GM23248 (cell line): ENCODE data around the gene MINDY4. TPM values are rescaled to one million over a fixed set of nuclear protein-coding genes. Genes with fewer than 3 reads are reported as not detected.
"Not testable (repeated sequence)": the region's sequence is repeated elsewhere in the genome, so short reads cannot be mapped to it uniquely, and the experiment has no call there.

Experiments
- DNase-seq: peaks from one replicate; pipeline ENCODE4 v3.0.0-alpha.2; 2015
- H2AFZ ChIP-seq: fragments of 200-600 bp; sonication (generic); 2 replicates; pipeline ENCODE4 v1.6.1; 2016; ENCODE audit warnings: antibody characterized with exemption
- H3F3A ChIP-seq: fragments of 200-600 bp; sonication (generic); 2 replicates; pipeline ENCODE4 v1.6.1; 2016; ENCODE audit warnings: mild to moderate bottlenecking, antibody characterized with exemption, mixed run types; ENCODE audit not compliant: insufficient read depth
- H3K27ac ChIP-seq: fragments of 200-600 bp; sonication (generic); 2 replicates; pipeline ENCODE4 v1.5.1; 2016; ENCODE audit warnings: mild to moderate bottlenecking
- H3K27me3 ChIP-seq: fragments of 200-600 bp; sonication (generic); replicated peaks from 2 replicates; pipeline ENCODE4 v1.6.1; 2016; ENCODE audit warnings: mild to moderate bottlenecking; ENCODE audit not compliant: insufficient read depth
- H3K36me3 ChIP-seq: fragments of 200-600 bp; sonication (generic); 2 replicates; pipeline ENCODE4 v1.6.1; 2016; ENCODE audit warnings: low read depth, mild to moderate bottlenecking
- H3K4me1 ChIP-seq: fragments of 200-600 bp; sonication (generic); 2 replicates; pipeline ENCODE4 v1.6.1; 2016; ENCODE audit warnings: mild to moderate bottlenecking; ENCODE audit not compliant: insufficient read depth
- H3K4me2 ChIP-seq: fragments of 200-600 bp; sonication (generic); one replicate; pipeline ENCODE4 v1.6.1; 2016; ENCODE audit warnings: mild to moderate bottlenecking; ENCODE audit not compliant: unreplicated experiment
- H3K4me3 ChIP-seq: fragments of 200-600 bp; sonication (generic); 2 replicates; pipeline ENCODE4 v1.5.1; 2016; ENCODE audit warnings: mild to moderate bottlenecking
- H3K79me2 ChIP-seq: fragments of 200-600 bp; sonication (generic); 2 replicates; pipeline ENCODE4 v1.6.1; 2016; ENCODE audit warnings: mild to moderate bottlenecking; ENCODE audit not compliant: insufficient read depth
- H3K9ac ChIP-seq: fragments of 200-600 bp; sonication (generic); 2 replicates; pipeline ENCODE4 v1.6.1; 2016; ENCODE audit warnings: mild to moderate bottlenecking
- H3K9me2 ChIP-seq: fragments of 200-600 bp; sonication (generic); 2 replicates; pipeline ENCODE4 v1.6.1; 2016; ENCODE audit warnings: mixed run types, mild to moderate bottlenecking, moderate library complexity; ENCODE audit not compliant: insufficient read depth
- H3K9me3 ChIP-seq: fragments of 200-600 bp; sonication (generic); one replicate; pipeline ENCODE4 v1.6.1; 2017; ENCODE audit warnings: low read depth
- H4K20me1 ChIP-seq: fragments of 200-600 bp; sonication (generic); 2 replicates; pipeline ENCODE4 v1.6.0; 2016; ENCODE audit not compliant: insufficient read depth
- EZH2 ChIP-seq: fragments of 200-600 bp; sonication (generic); IDR thresholded peaks from 2 replicates; pipeline ENCODE4 v1.6.1; 2018; ENCODE audit warnings: antibody characterized with exemption, mild to moderate bottlenecking; ENCODE audit not compliant: insufficient read depth, poor library complexity, severe bottlenecking
- EZH2phosphoT487 ChIP-seq: fragments of 200-600 bp; sonication (generic); IDR thresholded peaks from 2 replicates; pipeline ENCODE4 v1.6.1; 2018; ENCODE audit warnings: antibody characterized with exemption, moderate library complexity, mild to moderate bottlenecking, low read depth; ENCODE audit not compliant: insufficient read depth
- WGBS, 2 experiments: methylation state at CpG; one replicate each; pipeline ENCODE4 v1.1.6; 2015 to 2017; ENCODE audit warnings: low lambda C conversion rate in 2 of 2, low coverage in 1 of 2; ENCODE audit errors: missing lambda C conversion rate in 2 of 2; 5-methylcytosine and 5-hydroxymethylcytosine counted together
- in situ Hi-C: fragments of 300-500 bp; cut with MboI; formaldehyde crosslinking; loops from 2 replicates; pipeline ENCODE4 v1.15.0; 2020
- polyA plus RNA-seq: library from polyadenylated mRNA; unstranded; fragments of >200 nt; fragmentation: Nextera tagmentation; extraction: Ambion mirVana; gene quantifications from 2 replicates; pipeline ENCODE4 v1.2.1, GENCODE V29; 2016
- total RNA-seq: library from RNA; depleted of rRNA; stranded (reverse); fragments of >200 nt; shearing (Covaris generic); gene quantifications from 2 replicates; pipeline ENCODE4 v1.2.3, GENCODE V29; 2014

The MINDY4 gene
- total and polyA plus RNA-seq, 2 experiments from 2014 or later = 2.5 to 3.5 TPM

DNA sequence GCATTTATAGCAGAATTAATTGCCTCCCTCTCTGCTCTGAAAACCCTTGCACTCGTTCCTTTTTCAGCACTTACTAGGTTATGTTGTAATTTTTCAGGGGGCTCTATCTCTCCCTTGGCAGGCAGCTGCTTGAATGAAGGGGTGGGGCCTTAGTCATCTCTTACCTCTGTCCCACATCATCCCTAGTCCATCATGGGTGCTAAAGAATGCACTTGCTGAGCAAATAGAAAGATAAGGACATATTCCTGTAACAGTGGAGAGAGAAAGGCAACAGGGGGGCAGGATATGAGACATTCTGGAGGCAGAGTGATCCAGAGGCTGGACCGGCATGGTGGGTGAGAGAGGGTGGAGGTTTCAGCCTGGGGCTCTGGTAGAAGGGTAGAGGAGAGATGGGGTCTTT, 60.0 kb downstream of the MINDY4 start:
- Histone ChIP-seq H3K4me1 (no peaks in the 10 kb centered on the region), H3K9me2 (no peaks in the 10 kb centered on the region), H3K9me3 (no peaks in the 10 kb centered on the region), H3K4me3 (no peak overlapping the region), H3K79me2 (no peaks in the 10 kb centered on the region), H3K36me3 (no peaks in the 10 kb centered on the region), H3K27ac (no peak overlapping the region), H3K4me2 (no peak overlapping the region), H3K27me3 (no peaks in the 10 kb centered on the region), H3F3A (no peaks in the 10 kb centered on the region), H2AFZ (no peak overlapping the region), H3K9ac (no peak overlapping the region), H4K20me1 (no peaks in the 10 kb centered on the region)
- WGBS, 2 experiments = 65 to 67% methylated on average over 2 of the region's 2 CpGs
- TF ChIP-seq EZH2 (no peak), EZH2phosphoT487 (no peak)
- in situ Hi-C loops = no loop called here
- DNase-seq = no peak

GRCh38 chr7:30831936-30832335, 60.7 kb downstream of the MINDY4 start:
- Histone ChIP-seq H3K9me2 (no peaks in the 10 kb centered on the region), H3K9ac (no peak overlapping the region), H3K4me1 (no peaks in the 10 kb centered on the region), H2AFZ (no peak overlapping the region), H3K4me3 (no peak overlapping the region), H4K20me1 (no peaks in the 10 kb centered on the region), H3K79me2 (no peaks in the 10 kb centered on the region), H3K27ac (no peak overlapping the region), H3K9me3 (no peaks in the 10 kb centered on the region), H3K4me2 (no peak overlapping the region), H3K36me3 (no peaks in the 10 kb centered on the region), H3F3A (no peaks in the 10 kb centered on the region), H3K27me3 (no peaks in the 10 kb centered on the region)
- no peak for DNase-seq
- TF ChIP-seq EZH2 (no peak), EZH2phosphoT487 (no peak)
- WGBS, 2 experiments = 63 to 67% methylated on average over 5 of the region's 5 CpGs
- in situ Hi-C loops = no loop called here

GRCh38 chr7:30834017-30834674, 62.9 kb downstream of the MINDY4 start:
- H3K4me2 ChIP-seq, H3K79me2 ChIP-seq, H3F3A ChIP-seq, H3K9ac ChIP-seq, H3K9me3 ChIP-seq, H3K9me2 ChIP-seq, H3K27me3 ChIP-seq, DNase-seq, H4K20me1 ChIP-seq, H3K36me3 ChIP-seq, H3K27ac ChIP-seq, in situ Hi-C loops, H3K4me3 ChIP-seq, H2AFZ ChIP-seq, H3K4me1 ChIP-seq: not testable (repeated sequence)
- WGBS, 2 experiments = 78 to 82% methylated on average over 6 of the region's 6 CpGs

DNA sequence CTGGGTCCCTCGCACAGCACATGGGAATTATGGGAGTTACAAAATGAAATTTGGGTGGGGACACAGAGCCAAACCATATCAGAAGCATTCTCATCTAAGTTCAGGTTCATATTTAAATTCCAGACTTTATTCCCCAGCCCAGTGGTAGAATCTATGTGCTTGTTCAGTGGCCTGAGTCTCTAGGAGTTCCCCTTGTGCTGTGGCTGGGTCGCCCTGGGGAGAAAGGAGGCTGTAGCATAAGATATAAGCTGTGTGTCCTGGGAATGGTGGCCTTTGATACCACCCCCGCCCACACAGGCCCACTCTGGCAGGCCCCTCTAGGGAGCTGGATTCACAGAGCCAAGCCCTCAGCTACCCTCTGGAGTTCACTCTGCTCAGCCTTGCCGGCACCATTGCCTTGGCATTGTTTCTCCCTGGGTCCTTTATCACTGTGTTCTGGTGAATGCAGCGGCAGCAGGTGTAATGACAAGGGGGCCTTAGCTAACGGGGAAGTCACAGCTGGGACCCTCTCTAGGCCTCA, 64.2 kb downstream of the MINDY4 start:
- in situ Hi-C loops = no loop called here
- H3K27me3 ChIP-seq = no peaks in the 10 kb centered on the region
- H3K9ac ChIP-seq = no peak overlapping the region
- no peak overlapping the region for H3K4me3 ChIP-seq
- no peaks in the 10 kb centered on the region for H3K9me3 ChIP-seq
- no peaks in the 10 kb centered on the region for H3K9me2 ChIP-seq
- WGBS, 2 experiments = 88 to 91% methylated on average over 6 of the region's 6 CpGs
- TF ChIP-seq EZH2phosphoT487 (no peak), EZH2 (no peak)
- no peaks in the 10 kb centered on the region for H3K4me1 ChIP-seq
- no peak for DNase-seq
- no peak overlapping the region for H2AFZ ChIP-seq
- no peaks in the 10 kb centered on the region for H3K36me3 ChIP-seq
- H3F3A ChIP-seq = no peaks in the 10 kb centered on the region
- no peaks in the 10 kb centered on the region for H3K79me2 ChIP-seq
- no peaks in the 10 kb centered on the region for H4K20me1 ChIP-seq
- H3K4me2 ChIP-seq = no peak overlapping the region
- H3K27ac ChIP-seq = no peak overlapping the region

DNA sequence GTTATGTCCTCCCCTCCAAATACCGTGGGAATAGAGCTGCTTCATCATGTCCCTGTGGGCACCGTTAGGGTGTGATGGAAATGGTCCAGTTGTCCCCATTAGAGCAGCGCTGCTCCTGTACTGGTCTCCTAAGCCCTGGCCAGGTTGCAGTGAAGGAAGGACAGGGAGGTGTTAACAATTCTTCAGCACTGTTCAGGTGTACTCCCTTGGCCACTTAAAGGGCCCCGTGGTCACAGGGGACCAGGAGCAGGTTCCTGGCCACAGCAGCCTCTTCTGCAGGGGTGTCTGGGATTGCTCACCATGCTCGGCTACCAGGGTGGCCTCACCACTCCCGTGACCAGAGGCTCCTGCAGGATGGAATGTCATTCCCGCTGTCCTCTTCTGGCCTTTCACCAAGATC, 65.8 kb downstream of the MINDY4 start:
- H3K79me2 ChIP-seq = no peaks in the 10 kb centered on the region
- WGBS, 2 experiments = 72 to 77% methylated on average over 7 of the region's 7 CpGs
- H2AFZ ChIP-seq = no peak overlapping the region
- no peak for DNase-seq
- H3K27ac ChIP-seq = no peak overlapping the region
- in situ Hi-C loops = no loop called here
- no peaks in the 10 kb centered on the region for H3K9me3 ChIP-seq
- H3K4me2 ChIP-seq = no peak overlapping the region
- no peaks in the 10 kb centered on the region for H3F3A ChIP-seq
- H3K4me1 ChIP-seq = no peaks in the 10 kb centered on the region
- TF ChIP-seq EZH2phosphoT487 = no peak
- no peak for TF ChIP-seq EZH2
- H3K9me2 ChIP-seq = no peaks in the 10 kb centered on the region
- no peak overlapping the region for H3K4me3 ChIP-seq
- no peaks in the 10 kb centered on the region for H3K27me3 ChIP-seq
- no peaks in the 10 kb centered on the region for H4K20me1 ChIP-seq
- H3K9ac ChIP-seq = no peak overlapping the region
- no peaks in the 10 kb centered on the region for H3K36me3 ChIP-seq
